ENCODE data around the gene CD6. TPM values are rescaled to one million over a fixed set of nuclear protein-coding genes. Genes with fewer than 3 reads are reported as not detected.

CD6 gene
- total and polyA plus RNA-seq, 2 of the 8 experiments (the other 6 are each of a cell fraction or from before 2014, with no cell fraction given), result 0.03 TPM; not detected in 1

DNA sequence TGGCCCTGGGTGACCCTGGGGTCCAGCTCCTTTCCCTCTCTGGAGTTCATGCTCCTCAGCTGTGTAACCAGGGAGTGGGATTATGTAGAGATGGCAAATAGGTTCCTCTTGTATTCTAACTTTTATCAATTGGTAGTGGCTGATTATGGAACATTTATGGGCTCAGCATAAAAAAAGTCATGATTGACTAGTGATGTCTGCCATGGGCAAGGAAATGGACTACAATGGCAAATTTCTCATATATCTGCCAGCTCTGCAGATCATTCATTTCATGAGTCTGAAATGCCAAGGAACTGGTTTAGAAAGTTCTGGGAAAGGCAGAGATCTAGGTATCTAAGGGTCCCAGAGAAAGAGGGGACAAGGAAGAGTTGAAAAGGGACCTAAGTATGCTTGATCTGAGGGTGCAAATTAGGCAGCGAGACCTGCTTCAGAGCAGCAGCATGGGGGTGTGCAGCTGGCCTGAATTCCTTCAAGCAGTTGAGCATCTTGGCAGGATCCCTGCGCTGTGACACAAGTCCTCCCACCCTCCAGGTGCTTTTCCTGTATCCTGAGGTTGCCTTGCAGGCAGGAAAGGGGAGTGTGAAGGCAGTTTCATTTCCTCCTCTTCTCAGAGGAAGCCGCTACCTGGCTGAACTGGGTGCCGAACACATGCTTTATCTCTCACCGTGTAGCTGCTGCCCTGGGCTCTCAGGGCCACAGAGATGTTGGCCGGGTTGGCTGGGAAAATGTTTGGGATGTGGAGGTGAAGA lies 29.9 kb upstream of the CD6 start:
- Histone ChIP-seq H2BK12ac (ENCODE audit: low read depth, low read length) (no peak overlapping the region), H4K91ac (replicated peaks; ENCODE audit: insufficient read length, low read length) (no peak overlapping the region), H4K8ac (ENCODE audit: extremely low read depth, insufficient read depth, low read length) (no peak overlapping the region; the same call in 1 of the 2 replicates), H3K9ac (replicated peaks in 1 of 4; ENCODE audit: extremely low read depth in 1 of 4, low read depth in 3 of 4, low read length in 3 of 4) (no peak overlapping the region), H3K56ac (replicated peaks; ENCODE audit: insufficient read length, low read depth, low read length) (no peak overlapping the region), H2BK20ac (ENCODE audit: low read length) (no peak overlapping the region), H3K23me2 (ENCODE audit: low read depth, low read length) (no peaks in the 10 kb centered on the region), H3K79me1 (ENCODE audit: low read depth, low read length) (no peaks in the 10 kb centered on the region; the same call in 1 of the 2 replicates), H4K20me1 (replicated peaks in 1 of 2; ENCODE audit: control insufficient read depth in 1 of 2, insufficient read depth in 2 of 2, low read length in 2 of 2) (peaks cover 1 to 3% of the 10 kb centered on the region in 2 experiments), H2BK15ac (ENCODE audit: low read length) (no peak overlapping the region), H3K27me3 (replicated peaks in 1 of 4; ENCODE audit: control insufficient read depth in 3 of 4, extremely low read depth in 1 of 4, insufficient read depth in 3 of 4, low read length in 3 of 4) (no peaks in the 10 kb centered on the region), H3K23ac (ENCODE audit: insufficient read length) (no peak overlapping the region), H3K36me3 (ENCODE audit: control insufficient read depth in 2 of 4, insufficient read depth in 4 of 4, low read length in 3 of 4) (peaks cover 0 to 3% (median 1%) of the 10 kb centered on the region in 4 experiments; a peak in 3 of 8 replicates), H4K5ac (ENCODE audit: insufficient read length, low read depth, low read length) (no peak overlapping the region), H2AFZ (ENCODE audit: low read length) (no peak overlapping the region), H3K9me3 (ENCODE audit: insufficient read depth in 2 of 2, low read depth in 1 of 2, low read length in 1 of 2) (no peaks in the 10 kb centered on the region), H3K4me3 (ENCODE audit: extremely low read depth in 1 of 4, insufficient read depth in 2 of 4, low read depth in 3 of 4, low read length in 4 of 4) (no peak overlapping the region), H3K4me1 (replicated peaks in 1 of 4; ENCODE audit: control insufficient read depth in 3 of 4, insufficient read depth in 4 of 4, low read length in 3 of 4) (no peaks in the 10 kb centered on the region; a peak in 1 of 7 replicates), H3K14ac (ENCODE audit: insufficient read length) (no peak overlapping the region), H3K4ac (replicated peaks; ENCODE audit: insufficient read length, low read depth, low read length) (no peak overlapping the region), H2AK5ac (ENCODE audit: low read depth, low read length) (no peak overlapping the region), H3K79me2 (ENCODE audit: control insufficient read depth in 1 of 2, insufficient read depth in 2 of 2, low read length in 2 of 2) (peaks cover 0 to 2% of the 10 kb centered on the region in 2 experiments; a peak in 1 of 4 replicates), H2BK5ac (ENCODE audit: low read depth, low read length) (no peak overlapping the region), H3K18ac (ENCODE audit: extremely low read depth, low read length) (no peak overlapping the region), H2BK120ac (replicated peaks; ENCODE audit: low read depth, low read length) (no peak overlapping the region), H3K4me2 (ENCODE audit: insufficient read depth in 1 of 2, low read depth in 2 of 2, low read length in 2 of 2) (no peak overlapping the region), H3K27ac (ENCODE audit: low read depth, low read length) (no peak overlapping the region)
- no peak for TF ChIP-seq SIX5 (IDR thresholded peaks at IDR 0.05; ENCODE audit: low read depth, low read length)
- no peak for TF ChIP-seq CEBPB (IDR thresholded peaks at IDR 0.05; ENCODE audit: low read depth, low read length)
- no peak for TF ChIP-seq TAF7 (optimal IDR thresholded peaks at IDR 0.05; ENCODE audit: borderline replicate concordance, low read depth, low read length)
- TF ChIP-seq GTF2F1 (IDR thresholded peaks at IDR 0.05; ENCODE audit: borderline replicate concordance, low read depth, low read length), result no peak
- 95% methylated on average over 5 of the region's 6 CpGs; no CpG with 5 or more reads in 1 of the 2 experiments for WGBS, 2 experiments (ENCODE audit: extremely low coverage in 1 of 2, insufficient coverage in 1 of 2, insufficient read length in 1 of 2, insufficient replicate concordance in 2 of 2, low coverage in 1 of 2, low lambda C conversion rate in 2 of 2, missing lambda C conversion rate in 1 of 2)
- DNase-seq (ENCODE audit: low read depth in 1 of 2, low spot score in 2 of 2) (no peak), FAIRE-seq (no peak)
- ChIA-PET CTCF (ENCODE audit: partially characterized antibody) (interaction anchor here (0.7 to 2.3 kb wide), 9 partner anchors 8 to 110 kb away, joined by 3 to 5 read pairs (median 3); no protein-coding TSS in a partner anchor), POLR2A (ENCODE audit: partially characterized antibody) (interaction anchor here (0.9 to 2.0 kb wide), 5 partner anchors 10 to 460 kb away, joined by 3 to 10 read pairs (median 5); partner anchors contain the start of gene SLC15A3)

All from H1 (cell line).